IPS-18a (cell line): ENCODE data around the gene TENT4A.

Source experiments
- H3K27ac ChIP-seq: one replicate; pipeline ENCODE4 v1.5.1; 2013; ENCODE audit warnings: low read length
- H3K27me3 ChIP-seq: one replicate; pipeline ENCODE4 v1.6.1; 2013; ENCODE audit warnings: mild to moderate bottlenecking, low read length; ENCODE audit not compliant: control insufficient read depth, insufficient read depth
- H3K36me3 ChIP-seq: one replicate; pipeline ENCODE4 v1.6.1; 2013; ENCODE audit warnings: low read depth, low read length; ENCODE audit not compliant: control insufficient read depth
- H3K4me1 ChIP-seq: one replicate; pipeline ENCODE4 v1.6.1; 2013; ENCODE audit warnings: low read depth, low read length; ENCODE audit not compliant: control insufficient read depth
- H3K4me3 ChIP-seq: one replicate; pipeline ENCODE4 v1.5.1; 2013; ENCODE audit warnings: low read length
- H3K9ac ChIP-seq: one replicate; pipeline ENCODE4 v1.6.1; 2013; ENCODE audit warnings: mild to moderate bottlenecking, low read length, moderate library complexity
- H3K9me3 ChIP-seq: one replicate; pipeline ENCODE4 v1.6.1; 2013; ENCODE audit warnings: low read depth, low read length; ENCODE audit not compliant: control insufficient read depth

Gene TENT4A

DNA sequence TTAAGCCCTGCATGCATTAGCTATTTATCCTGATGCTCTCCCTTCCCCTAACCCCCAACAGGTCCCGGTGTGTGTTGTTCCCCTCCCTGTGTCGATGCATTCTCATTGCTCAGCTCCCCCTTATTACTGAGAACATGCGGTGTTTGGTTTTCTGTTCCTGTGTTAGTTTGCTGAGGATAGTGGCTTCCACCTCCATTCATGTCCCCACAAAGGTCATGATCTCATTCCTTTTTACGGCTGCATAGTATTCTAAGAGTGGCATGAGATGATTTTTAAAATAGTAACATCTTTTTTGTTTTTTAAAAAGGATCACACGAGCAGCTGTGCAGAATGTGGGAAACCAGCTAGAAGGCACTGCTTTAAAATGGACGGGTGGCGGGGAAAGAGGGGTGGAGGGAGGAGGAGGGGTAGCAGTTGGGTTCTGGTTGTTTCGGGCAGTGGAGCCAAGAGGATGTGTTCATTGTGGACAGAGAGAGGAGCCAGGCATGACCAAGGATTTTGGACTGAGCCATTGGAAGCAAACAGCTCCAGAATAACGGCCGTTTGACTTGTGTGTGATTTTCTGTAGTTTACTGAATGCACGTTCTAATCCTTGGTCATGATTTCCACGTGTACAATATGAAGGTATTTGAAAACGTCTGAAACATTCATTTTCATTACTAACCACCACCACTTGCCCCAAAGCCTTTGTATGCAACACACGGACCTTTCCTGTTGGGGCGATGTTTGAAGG, 1.7 kb upstream of the TENT4A start:
- H3K4me3 ChIP-seq, result peak overlapping the region; percentile 79
- no peaks in the 10 kb centered on the region for H3K9me3 ChIP-seq
- no peaks in the 10 kb centered on the region for H3K36me3 ChIP-seq
- peaks cover 14% of the 10 kb centered on the region for H3K4me1 ChIP-seq
- peak overlapping the region; percentile 81 for H3K9ac ChIP-seq
- H3K27ac ChIP-seq, result no peak overlapping the region
- H3K27me3 ChIP-seq, result peaks cover 14% of the 10 kb centered on the region

DNA sequence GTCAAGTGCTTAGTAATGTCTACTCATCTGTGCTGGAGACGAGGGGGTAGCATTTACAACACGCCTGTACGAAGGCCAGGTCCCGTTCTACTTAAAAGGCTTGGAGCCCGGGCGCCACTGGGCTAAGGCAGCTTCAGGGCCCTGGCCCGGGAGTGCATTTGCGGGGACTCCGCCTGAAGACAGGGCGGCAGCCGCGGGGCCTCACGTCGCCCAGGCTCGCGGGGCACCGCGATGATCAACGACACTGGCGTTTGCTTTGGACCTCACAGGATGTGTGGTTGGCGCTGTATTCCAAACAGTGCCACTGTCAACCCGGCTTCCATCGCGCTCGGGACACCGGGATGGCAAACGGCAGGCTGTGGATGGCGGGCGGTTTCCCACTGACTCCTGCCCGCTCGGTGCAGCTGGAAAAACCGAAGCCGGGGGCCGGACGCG, 1.1 kb upstream of the TENT4A start:
- H3K4me3 ChIP-seq, result peak overlapping the region; percentile 79
- peak overlapping the region; percentile 81 for H3K9ac ChIP-seq
- peaks cover 14% of the 10 kb centered on the region for H3K4me1 ChIP-seq
- no peaks in the 10 kb centered on the region for H3K9me3 ChIP-seq
- no peak overlapping the region for H3K27ac ChIP-seq
- peaks cover 14% of the 10 kb centered on the region for H3K27me3 ChIP-seq
- H3K36me3 ChIP-seq, result no peaks in the 10 kb centered on the region

DNA sequence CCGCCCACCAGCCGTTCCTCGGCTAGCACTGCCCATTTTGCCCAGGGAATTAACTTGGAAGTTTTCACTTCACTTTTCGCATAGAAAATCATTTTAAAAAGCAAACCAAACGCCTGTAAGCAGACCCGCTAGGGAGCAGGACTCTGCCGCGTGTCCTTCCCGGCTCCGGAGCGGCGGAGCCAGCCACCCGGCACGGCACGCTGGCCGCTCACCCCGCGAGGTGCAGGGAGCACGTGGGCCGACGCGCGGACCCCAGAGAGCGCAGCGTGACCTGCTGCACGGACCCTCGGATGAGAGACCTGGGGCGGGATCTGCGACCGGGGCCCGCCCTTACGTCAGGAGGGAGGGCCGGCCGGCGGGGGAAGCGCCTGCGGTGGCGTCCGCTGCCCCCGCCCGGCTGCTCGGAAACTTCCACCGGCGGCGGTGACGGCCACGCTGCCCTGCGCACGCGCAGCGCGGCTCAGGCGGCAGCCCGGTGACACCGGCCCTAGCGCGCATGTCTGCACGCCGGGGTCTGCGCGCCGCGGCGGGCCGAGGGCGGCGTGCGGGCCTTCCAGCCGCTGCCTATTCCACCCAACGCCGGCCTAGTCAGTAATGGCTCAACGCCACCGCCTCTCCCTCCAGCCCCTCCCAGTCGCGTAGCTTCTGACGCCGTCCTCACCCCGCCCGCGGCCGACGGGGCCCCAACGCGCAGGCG, 507 bp upstream of the TENT4A start:
- peaks cover 14% of the 10 kb centered on the region for H3K4me1 ChIP-seq
- H3K36me3 ChIP-seq, result no peaks in the 10 kb centered on the region
- H3K9ac ChIP-seq, result peak overlapping the region; percentile 81
- no peaks in the 10 kb centered on the region for H3K9me3 ChIP-seq
- peaks cover 14% of the 10 kb centered on the region for H3K27me3 ChIP-seq
- H3K27ac ChIP-seq, result no peak overlapping the region
- H3K4me3 ChIP-seq, result peak overlapping the region; percentile 79

DNA sequence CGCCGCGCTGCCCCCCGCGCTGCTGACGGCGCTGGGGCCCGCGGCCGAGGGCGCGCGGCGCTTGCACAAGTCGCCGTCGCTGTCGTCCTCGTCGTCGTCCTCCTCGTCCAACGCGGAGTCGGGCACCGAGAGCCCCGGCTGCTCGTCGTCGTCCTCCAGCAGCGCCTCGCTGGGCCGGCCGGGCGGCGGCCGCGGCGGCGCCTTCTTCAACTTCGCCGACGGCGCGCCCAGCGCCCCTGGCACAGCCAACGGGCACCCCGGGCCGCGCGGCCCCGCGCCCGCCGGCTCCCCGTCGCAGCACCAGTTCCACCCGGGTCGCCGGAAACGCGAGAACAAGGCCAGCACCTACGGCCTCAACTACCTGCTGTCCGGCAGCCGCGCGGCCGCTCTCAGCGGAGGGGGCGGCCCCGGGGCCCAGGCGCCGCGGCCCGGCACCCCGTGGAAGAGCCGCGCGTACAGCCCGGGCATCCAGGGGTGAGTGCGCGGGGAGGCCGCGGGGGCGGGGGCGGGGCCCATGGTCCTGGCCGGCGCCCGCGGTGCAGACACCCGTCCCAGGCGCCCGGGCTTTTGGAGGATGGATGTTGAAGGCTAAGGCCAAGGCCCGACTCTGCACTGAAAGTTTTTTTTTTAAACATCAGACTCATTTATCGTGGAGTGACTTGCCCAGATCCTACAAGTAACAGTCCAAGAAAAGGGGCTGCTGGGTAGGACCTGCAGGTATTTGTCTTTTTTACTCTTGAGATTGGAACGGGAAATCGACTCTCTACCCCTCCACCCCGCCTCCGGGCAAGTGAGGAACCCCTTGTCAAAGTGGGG, 1.2 kb downstream of the TENT4A start:
- no peaks in the 10 kb centered on the region for H3K9me3 ChIP-seq
- no peak overlapping the region for H3K9ac ChIP-seq
- peak overlapping the region; percentile 68 for H3K4me3 ChIP-seq
- H3K27me3 ChIP-seq, result peaks cover 14% of the 10 kb centered on the region
- peaks cover 14% of the 10 kb centered on the region for H3K4me1 ChIP-seq
- no peaks in the 10 kb centered on the region for H3K36me3 ChIP-seq
- H3K27ac ChIP-seq, result no peak overlapping the region

DNA sequence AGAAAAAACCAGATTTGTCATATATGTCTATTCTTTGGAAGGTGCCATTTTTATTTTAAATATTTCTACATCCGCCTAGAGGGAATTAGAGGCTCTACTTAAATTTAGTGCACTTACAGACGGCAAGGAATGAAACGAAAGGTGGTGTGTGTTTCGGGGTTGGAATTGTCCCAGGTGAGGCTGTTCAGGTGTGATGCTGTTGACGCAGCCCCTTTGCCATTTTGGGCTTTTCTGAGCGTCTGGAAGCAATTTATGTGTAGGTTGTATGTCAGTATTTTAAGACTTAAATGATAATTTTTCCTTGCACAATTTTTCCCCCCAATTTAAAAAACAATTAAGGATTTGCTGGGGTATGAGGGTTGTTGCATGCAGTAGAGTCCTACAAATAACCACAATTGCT, 2.0 kb downstream of the TENT4A start:
- H3K9me3 ChIP-seq, result no peaks in the 10 kb centered on the region
- H3K4me1 ChIP-seq, result peaks cover 19% of the 10 kb centered on the region
- no peaks in the 10 kb centered on the region for H3K36me3 ChIP-seq
- peak overlapping the region; percentile 68 for H3K4me3 ChIP-seq
- H3K27ac ChIP-seq, result no peak overlapping the region
- H3K27me3 ChIP-seq, result peaks cover 14% of the 10 kb centered on the region
- no peak overlapping the region for H3K9ac ChIP-seq

DNA sequence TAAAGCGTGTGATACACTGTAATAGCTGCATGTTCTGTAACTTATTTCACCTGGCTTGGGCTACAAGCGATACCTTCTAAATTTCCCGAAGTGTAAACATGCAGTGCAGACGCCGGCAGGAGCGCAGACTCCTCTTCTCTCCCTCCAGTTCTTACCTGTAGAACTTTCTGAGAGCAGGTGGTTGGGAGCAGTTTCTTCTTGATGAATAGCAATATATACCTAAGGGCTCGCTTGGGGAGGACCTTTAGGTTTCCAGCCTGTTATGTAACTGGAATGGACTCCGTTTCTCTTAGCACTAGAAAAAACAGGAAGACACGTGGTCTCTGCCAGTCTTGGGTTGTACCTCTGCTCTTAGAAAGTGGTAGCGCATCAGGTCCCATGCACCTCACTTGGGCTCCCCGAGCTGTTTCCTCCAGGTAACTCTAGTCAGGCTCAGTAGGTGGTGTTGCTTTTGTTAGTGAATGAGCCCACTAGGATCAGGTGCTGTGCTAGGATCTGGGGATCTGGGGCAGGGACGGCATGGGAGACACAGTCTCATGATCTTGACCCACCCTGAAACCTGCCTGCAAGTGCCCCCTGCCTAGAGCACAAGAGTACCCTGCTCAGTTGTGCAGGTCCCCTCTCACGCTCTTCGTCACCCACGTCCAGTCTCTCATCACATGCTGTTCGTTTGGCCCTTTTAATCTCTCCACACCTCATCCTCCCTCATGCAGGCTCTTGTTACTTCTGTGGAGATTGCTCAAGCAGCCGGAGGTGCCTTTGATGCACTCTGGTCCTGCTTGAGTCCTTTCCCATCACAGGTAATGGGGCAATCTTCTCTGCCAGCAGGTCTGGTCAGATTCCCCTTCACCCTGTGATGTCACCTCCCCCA, 2.8 kb downstream of the TENT4A start:
- Histone ChIP-seq H3K36me3 (no peaks in the 10 kb centered on the region), H3K4me3 (peak overlapping the region; percentile 68), H3K9ac (no peak overlapping the region), H3K9me3 (no peaks in the 10 kb centered on the region), H3K27ac (no peak overlapping the region), H3K27me3 (peaks cover 7% of the 10 kb centered on the region), H3K4me1 (peaks cover 19% of the 10 kb centered on the region)

DNA sequence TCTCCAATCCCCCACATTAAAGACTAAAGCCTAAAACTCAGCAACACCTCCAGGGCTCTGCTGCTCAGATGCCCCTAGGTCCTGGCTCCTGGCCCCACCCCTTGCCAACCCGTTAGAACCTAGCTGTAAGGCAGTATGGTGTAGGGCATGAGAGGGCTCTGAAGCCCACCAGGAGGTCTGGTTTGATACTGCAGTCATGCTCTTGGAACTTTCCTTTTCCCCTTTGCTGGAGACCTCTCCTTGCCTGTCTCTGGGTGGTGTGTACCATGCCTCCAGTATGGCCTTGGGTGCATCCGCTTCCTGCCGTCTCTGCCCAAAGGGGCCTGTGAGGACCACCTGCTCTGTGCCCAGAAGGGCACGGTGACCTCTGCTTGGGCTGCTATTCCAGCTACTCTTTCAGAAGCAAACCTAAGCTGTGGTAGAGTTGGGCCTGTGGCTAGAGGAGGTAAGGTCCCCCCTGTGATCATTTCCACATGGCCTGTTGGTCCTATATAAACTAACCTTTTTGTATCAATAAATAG, 3.5 kb downstream of the TENT4A start:
- Histone ChIP-seq H3K36me3 (no peaks in the 10 kb centered on the region), H3K4me3 (no peak overlapping the region), H3K4me1 (peaks cover 18% of the 10 kb centered on the region), H3K9me3 (no peaks in the 10 kb centered on the region), H3K9ac (no peak overlapping the region), H3K27ac (no peak overlapping the region), H3K27me3 (peaks cover under 1% of the 10 kb centered on the region)

DNA sequence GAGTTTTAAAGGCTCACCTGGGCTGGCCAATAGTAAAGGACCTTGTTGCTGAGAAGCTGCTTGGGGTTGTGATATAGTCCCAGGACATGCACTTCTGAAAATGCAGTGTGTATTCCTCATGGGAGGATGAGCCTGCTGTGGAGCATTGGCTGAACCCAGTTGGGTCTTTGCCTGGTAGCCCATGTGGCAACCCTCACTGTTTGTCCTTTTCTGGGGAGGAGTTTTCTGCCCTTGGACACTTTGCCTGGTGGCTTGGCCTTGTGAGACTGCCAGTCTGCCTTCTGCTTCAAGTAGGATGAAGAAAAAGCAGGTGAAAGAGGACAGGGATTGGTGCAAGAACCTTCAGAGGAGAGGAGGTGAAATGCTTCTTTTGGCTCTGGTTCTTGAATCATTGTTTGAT, 4.0 kb downstream of the TENT4A start:
- Histone ChIP-seq H3K27me3 (no peaks in the 10 kb centered on the region), H3K9ac (no peak overlapping the region), H3K27ac (no peak overlapping the region), H3K4me3 (no peak overlapping the region), H3K9me3 (no peaks in the 10 kb centered on the region), H3K36me3 (no peaks in the 10 kb centered on the region), H3K4me1 (peaks cover 18% of the 10 kb centered on the region)

DNA sequence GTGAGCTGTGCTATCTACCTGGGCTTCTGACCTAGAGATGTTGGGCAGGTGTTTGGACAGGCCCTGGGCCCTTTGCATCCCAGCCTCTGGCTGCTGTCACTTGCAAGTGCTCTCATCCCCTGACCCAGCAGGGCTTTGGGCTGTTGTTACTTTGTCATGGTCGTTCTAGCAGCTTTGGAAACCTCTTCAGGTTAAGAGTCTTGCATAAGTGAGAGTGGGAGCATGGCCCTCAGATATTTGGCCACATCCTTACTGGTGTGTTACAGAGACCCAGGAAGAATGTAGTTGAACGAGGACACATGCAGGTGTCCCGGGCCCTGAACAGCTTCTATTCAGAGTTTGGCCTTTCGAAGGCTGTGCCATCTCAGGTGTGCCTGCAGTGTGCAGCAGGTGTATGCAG, 4.5 kb downstream of the TENT4A start:
- H3K27ac ChIP-seq, result no peak overlapping the region
- peaks cover 18% of the 10 kb centered on the region for H3K4me1 ChIP-seq
- H3K27me3 ChIP-seq, result no peaks in the 10 kb centered on the region
- H3K9me3 ChIP-seq, result no peaks in the 10 kb centered on the region
- no peak overlapping the region for H3K4me3 ChIP-seq
- no peaks in the 10 kb centered on the region for H3K36me3 ChIP-seq
- H3K9ac ChIP-seq, result no peak overlapping the region

DNA sequence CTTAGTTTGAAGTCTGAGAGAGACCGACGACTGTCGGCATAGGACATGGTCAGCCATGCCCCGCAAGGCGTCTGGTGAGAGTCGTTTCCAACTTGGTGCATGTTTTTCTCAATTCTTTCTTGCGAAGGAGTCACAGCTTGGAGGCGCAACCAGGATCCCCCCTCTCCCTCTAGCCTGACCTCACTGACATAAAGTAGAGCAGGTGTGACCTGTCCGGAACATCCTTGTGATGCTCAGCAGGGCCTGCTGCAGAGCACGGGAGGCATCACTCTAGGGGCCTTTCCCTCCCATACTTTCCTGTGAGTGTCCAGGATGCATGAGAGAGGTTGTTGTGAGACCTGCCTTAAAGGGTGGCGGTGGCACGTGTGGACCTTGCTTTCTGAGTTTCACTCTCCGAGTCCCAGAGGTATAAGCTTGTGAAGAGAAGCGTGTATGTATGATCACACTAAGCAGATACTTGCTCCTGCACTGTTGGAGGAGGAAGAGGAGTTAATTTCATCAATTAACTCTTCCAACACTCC, 5.0 kb downstream of the TENT4A start:
- peaks cover 18% of the 10 kb centered on the region for H3K4me1 ChIP-seq
- H3K4me3 ChIP-seq, result no peak overlapping the region
- H3K27ac ChIP-seq, result no peak overlapping the region
- no peaks in the 10 kb centered on the region for H3K9me3 ChIP-seq
- no peak overlapping the region for H3K9ac ChIP-seq
- H3K27me3 ChIP-seq, result no peaks in the 10 kb centered on the region
- H3K36me3 ChIP-seq, result no peaks in the 10 kb centered on the region
